H1 (cell line): ENCODE results near the gene ALG2. TPM values are rescaled to one million over a fixed set of nuclear protein-coding genes. Genes with fewer than 3 reads are reported as not detected.

Experiments used
- CTCF ChIA-PET: fragments of 300-600 bp; sonication (Branson Sonifier 250); formaldehyde crosslinking; loops from one replicate; lab custom pipeline; 2021; ENCODE audit not compliant: partially characterized antibody; lab: Charles Lee
- POLR2A ChIA-PET: fragments of 300-600 bp; sonication (Branson Sonifier 250); formaldehyde crosslinking; loops from one replicate; lab custom pipeline; 2021; ENCODE audit warnings: inconsistent platforms; ENCODE audit not compliant: partially characterized antibody; lab: Charles Lee
- DNase-seq, 2 experiments: peaks; one replicate each; pipeline versions ENCODE4 v3.0.0 to v3.0.0-alpha.2; 2010 to 2022; ENCODE audit warnings: low spot score in 2 of 2, low read depth in 1 of 2, mixed read lengths in 1 of 2
- FAIRE-seq: peaks from 2 replicates; lab custom pipeline; 2011; peaks lifted over from hg19 to GRCh38; lab: Jason Lieb, UNC
- H2AFZ ChIP-seq: 2 replicates; pipeline ENCODE4 v1.8.1; 2012; ENCODE audit warnings: low read length, inconsistent platforms
- H2AK5ac ChIP-seq: 2 replicates; pipeline ENCODE4 v1.6.1; 2013; ENCODE audit warnings: low read depth, low read length
- H2BK120ac ChIP-seq: replicated peaks from 2 replicates; pipeline ENCODE3; 2013; ENCODE audit warnings: low read depth, low read length, inconsistent platforms
- H2BK12ac ChIP-seq: 2 replicates; pipeline ENCODE4 v1.6.1; 2013; ENCODE audit warnings: low read depth, low read length
- H2BK15ac ChIP-seq: 2 replicates; pipeline ENCODE4 v1.6.1; 2013; ENCODE audit warnings: low read length
- H2BK20ac ChIP-seq: 2 replicates; pipeline ENCODE4 v1.6.1; 2013; ENCODE audit warnings: low read length
- H2BK5ac ChIP-seq: 2 replicates; pipeline ENCODE4 v1.6.1; 2013; ENCODE audit warnings: low read depth, low read length
- H3K14ac ChIP-seq: 2 replicates; pipeline ENCODE4 v1.6.1; 2013; ENCODE audit warnings: inconsistent platforms; ENCODE audit not compliant: insufficient read length
- H3K18ac ChIP-seq: 2 replicates; pipeline ENCODE4 v1.6.1; 2013; ENCODE audit warnings: low read length; ENCODE audit errors: extremely low read depth
- H3K23ac ChIP-seq: 2 replicates; pipeline ENCODE4 v1.6.1; 2013; ENCODE audit warnings: inconsistent platforms; ENCODE audit not compliant: insufficient read length
- H3K23me2 ChIP-seq: 2 replicates; pipeline ENCODE4 v1.6.1; 2013; ENCODE audit warnings: low read depth, low read length
- H3K27ac ChIP-seq: 2 replicates; pipeline ENCODE4 v1.6.1; 2011; ENCODE audit warnings: low read depth, low read length, inconsistent platforms
- H3K27me3 ChIP-seq, 4 experiments: replicated peaks in 1 of 4; 1 replicate in 1 of 4; 2 replicates in 3 of 4; pipeline versions ENCODE4 v1.6.1 to v1.8.1; 2011 to 2013; ENCODE audit warnings: low read length in 3 of 4, mild to moderate bottlenecking in 3 of 4, inconsistent platforms in 2 of 4, mixed read lengths in 2 of 4, moderate library complexity in 1 of 4; ENCODE audit not compliant: control insufficient read depth in 3 of 4, insufficient read depth in 3 of 4; ENCODE audit errors: extremely low read depth in 1 of 4
- H3K36me3 ChIP-seq, 4 experiments: 2 replicates each; pipeline versions ENCODE4 v1.6.1 to v1.8.1; 2011 to 2013; ENCODE audit warnings: mild to moderate bottlenecking in 4 of 4, low read length in 3 of 4, moderate library complexity in 2 of 4, control low read depth in 1 of 4, inconsistent platforms in 1 of 4; ENCODE audit not compliant: insufficient read depth in 4 of 4, control insufficient read depth in 2 of 4
- H3K4ac ChIP-seq: replicated peaks from 2 replicates; pipeline ENCODE3; 2013; ENCODE audit warnings: low read length, low read depth, mixed read lengths, inconsistent platforms; ENCODE audit not compliant: insufficient read length
- H3K4me1 ChIP-seq, 4 experiments: replicated peaks in 1 of 4; 1 replicate in 1 of 4; 2 replicates in 3 of 4; pipeline versions ENCODE4 v1.6.1 to v1.8.1; 2011 to 2013; ENCODE audit warnings: low read length in 3 of 4, inconsistent platforms in 2 of 4, mixed read lengths in 1 of 4; ENCODE audit not compliant: insufficient read depth in 4 of 4, control insufficient read depth in 3 of 4
- H3K4me2 ChIP-seq, 2 experiments: 2 replicates each; pipeline versions ENCODE4 v1.6.1 to v1.8.1; 2011 to 2013; ENCODE audit warnings: low read depth in 2 of 2, low read length in 2 of 2, control low read depth in 1 of 2, inconsistent platforms in 1 of 2, mild to moderate bottlenecking in 1 of 2; ENCODE audit not compliant: insufficient read depth in 1 of 2
- H3K4me3 ChIP-seq, 4 experiments: fragments of 200-600, 300-600 bp in 1 of 4; sonication (generic), shearing (Covaris generic), sonication (Bioruptor Twin) in 1 of 4; 2 replicates each; pipeline versions ENCODE4 v1.5.1 to v1.8.1; 2011 to 2016; ENCODE audit warnings: low read length in 4 of 4, low read depth in 3 of 4, control low read depth in 2 of 4, inconsistent platforms in 2 of 4, mild to moderate bottlenecking in 2 of 4, mixed read lengths in 1 of 4, moderate library complexity in 1 of 4; ENCODE audit not compliant: insufficient read depth in 2 of 4; ENCODE audit errors: extremely low read depth in 1 of 4
- H3K56ac ChIP-seq: replicated peaks from 2 replicates; pipeline ENCODE3; 2013; ENCODE audit warnings: low read depth, mild to moderate bottlenecking, mixed read lengths, low read length, inconsistent platforms; ENCODE audit not compliant: insufficient read length
- H3K79me1 ChIP-seq: 2 replicates; pipeline ENCODE4 v1.6.1; 2013; ENCODE audit warnings: low read depth, low read length, control low read depth
- H3K79me2 ChIP-seq, 2 experiments: 2 replicates each; pipeline versions ENCODE4 v1.6.1 to v1.8.1; 2012 to 2013; ENCODE audit warnings: low read length in 2 of 2, mild to moderate bottlenecking in 2 of 2, inconsistent platforms in 1 of 2; ENCODE audit not compliant: insufficient read depth in 2 of 2, control insufficient read depth in 1 of 2
- H3K9ac ChIP-seq, 4 experiments: replicated peaks in 1 of 4; 1 replicate in 1 of 4; 2 replicates in 3 of 4; pipeline versions ENCODE4 v1.6.1 to v1.8.1; 2011 to 2013; ENCODE audit warnings: low read depth in 3 of 4, low read length in 3 of 4, control low read depth in 2 of 4, mild to moderate bottlenecking in 2 of 4, moderate library complexity in 2 of 4, inconsistent platforms in 1 of 4; ENCODE audit errors: extremely low read depth in 1 of 4
- H3K9me3 ChIP-seq, 2 experiments: 2 replicates each; pipeline versions ENCODE4 v1.6.1 to v1.8.1; 2012 to 2013; ENCODE audit warnings: mild to moderate bottlenecking in 2 of 2, moderate library complexity in 2 of 2, control low read depth in 1 of 2, inconsistent platforms in 1 of 2, low read depth in 1 of 2, low read length in 1 of 2, mixed read lengths in 1 of 2; ENCODE audit not compliant: insufficient read depth in 2 of 2
- H4K20me1 ChIP-seq, 2 experiments: replicated peaks in 1 of 2; 2 replicates each; pipeline versions ENCODE3 to v1.8.1; 2011 to 2013; ENCODE audit warnings: inconsistent platforms in 2 of 2, low read length in 2 of 2, mild to moderate bottlenecking in 1 of 2; ENCODE audit not compliant: insufficient read depth in 2 of 2, control insufficient read depth in 1 of 2
- H4K5ac ChIP-seq: 2 replicates; pipeline ENCODE4 v1.6.1; 2013; ENCODE audit warnings: low read length, low read depth, mixed read lengths, inconsistent platforms; ENCODE audit not compliant: insufficient read length
- H4K8ac ChIP-seq: 2 replicates; pipeline ENCODE4 v1.8.0; 2013; ENCODE audit warnings: mild to moderate bottlenecking, moderate library complexity, low read length, inconsistent platforms; ENCODE audit not compliant: insufficient read depth; ENCODE audit errors: extremely low read depth
- H4K91ac ChIP-seq: replicated peaks from 2 replicates; pipeline ENCODE3; 2013; ENCODE audit warnings: low read length, mixed read lengths, inconsistent platforms; ENCODE audit not compliant: insufficient read length
- ATF2 ChIP-seq: IDR thresholded peaks from 2 replicates; pipeline ENCODE4 v1.6.1; 2012; ENCODE audit warnings: low read length, inconsistent platforms
- CREB1 ChIP-seq: IDR thresholded peaks from 2 replicates; pipeline ENCODE4 v1.6.1; 2012; ENCODE audit warnings: inconsistent platforms
- EP300 ChIP-seq, 2 experiments: IDR thresholded peaks; 1 replicate in 1 of 2; 2 replicates in 1 of 2; pipeline ENCODE4 v1.6.1; 2011 to 2012; ENCODE audit warnings: low read depth in 2 of 2, low read length in 2 of 2, mild to moderate bottlenecking in 2 of 2, borderline replicate concordance in 1 of 2, inconsistent platforms in 1 of 2, moderate library complexity in 1 of 2
- HDAC2 ChIP-seq, 2 experiments: fragments of 300-600 bp in 1 of 2; sonication (generic) in 1 of 2; IDR thresholded peaks; 2 replicates each; pipeline ENCODE4 v1.6.1; 2011 to 2012; ENCODE audit warnings: low read depth in 2 of 2, low read length in 2 of 2, mild to moderate bottlenecking in 2 of 2, moderate library complexity in 2 of 2, borderline replicate concordance in 1 of 2, inconsistent platforms in 1 of 2
- JUND ChIP-seq: IDR thresholded peaks from 2 replicates; pipeline ENCODE4 v1.6.1; 2011; ENCODE audit warnings: mild to moderate bottlenecking, improper control_type of control experiment, low read length
- KDM5A ChIP-seq: fragments of 200-600 bp; IDR thresholded peaks from 2 replicates; pipeline ENCODE4 v1.7.1; 2012; ENCODE audit warnings: mild to moderate bottlenecking, low read length, inconsistent platforms, mixed read lengths
- NRF1 ChIP-seq: IDR thresholded peaks from 2 replicates; pipeline ENCODE4 v1.6.1; 2011; ENCODE audit warnings: mild to moderate bottlenecking, low read depth, low read length, improper control_type of control experiment
- PHF8 ChIP-seq: fragments of 200-600 bp; sonication (generic); conservative IDR thresholded peaks from 2 replicates; pipeline ENCODE4 v1.7.1; 2012; ENCODE audit warnings: low read depth, mild to moderate bottlenecking, inconsistent platforms, low read length, moderate library complexity
- POLR2A ChIP-seq, 2 experiments: IDR thresholded peaks; 1 replicate in 1 of 2; 2 replicates in 1 of 2; pipeline ENCODE4 v1.6.1; 2011; ENCODE audit warnings: low read depth in 2 of 2, low read length in 2 of 2, mild to moderate bottlenecking in 2 of 2; ENCODE audit errors: control extremely low read depth in 1 of 2
- RFX5 ChIP-seq: IDR thresholded peaks from 2 replicates; pipeline ENCODE4 v1.6.1; 2011; ENCODE audit warnings: low read depth, low read length, improper control_type of control experiment, borderline replicate concordance
- SAP30 ChIP-seq: fragments of 300-600 bp; sonication (generic); IDR thresholded peaks from 2 replicates; pipeline ENCODE4 v1.7.1; 2012; ENCODE audit warnings: low read length, moderate library complexity, mild to moderate bottlenecking, inconsistent platforms; ENCODE audit not compliant: insufficient read depth, insufficient replicate concordance
- SRF ChIP-seq: IDR thresholded peaks from 2 replicates; pipeline ENCODE4 v1.6.1; 2011; ENCODE audit warnings: mild to moderate bottlenecking, low read depth, low read length, moderate library complexity
- ZNF274 ChIP-seq: IDR thresholded peaks from 2 replicates; pipeline ENCODE4 v1.7.0; 2012; ENCODE audit warnings: low read length, borderline replicate concordance; ENCODE audit errors: extremely low read depth
- WGBS, 2 experiments: shearing (Covaris generic) in 1 of 2; methylation state at CpG; one replicate each; pipeline versions ENCODE4 v1.1.6 to v1.1.7; 2013 to 2015; ENCODE audit warnings: low lambda C conversion rate in 2 of 2, mixed read lengths in 2 of 2, inconsistent platforms in 1 of 2, low coverage in 1 of 2, missing lambda C conversion rate in 1 of 2; ENCODE audit not compliant: insufficient replicate concordance in 2 of 2, insufficient coverage in 1 of 2, insufficient read length in 1 of 2; ENCODE audit errors: extremely low coverage in 1 of 2, missing lambda C conversion rate in 1 of 2; 5-methylcytosine and 5-hydroxymethylcytosine counted together
- polyA plus RNA-seq, 7 experiments: library from polyadenylated mRNA; depleted of rRNA in 3 of 7; stranded (reverse) in 5 of 7; unstranded in 2 of 7; fragments of >200 nt in 5 of 7; fragments of 200-250 nt in 2 of 7; gene quantifications; 1 replicate in 5 of 7; 2 replicates in 1 of 7; 4 replicates in 1 of 7; pipeline versions ENCODE4 v1.2.1 to v1.2.3, GENCODE V29; 2011 to 2013; ENCODE audit warnings: missing spikeins in 2 of 7, mixed read lengths in 2 of 7
- total RNA-seq: library from RNA; stranded (reverse); fragmentation: NEBNext Ultra II Directional; extraction: Animal tissue kit (Norgen Biotek cat#: 25700); gene quantifications from 2 replicates; pipeline ENCODE4 v1.2.1, GENCODE V29; 2021

Gene ALG2
- total and polyA plus RNA-seq, 2 of the 8 experiments (the other 6 are each of a cell fraction or from before 2014, with no cell fraction given): 27.1 to 30.7 TPM

GRCh38 chr9:99181206-99181605, 40.5 kb downstream of the ALG2 start:
- WGBS, 2 experiments: 92% methylated on average over 2 of the region's 2 CpGs; no CpG with 5 or more reads in 1 of the 2 experiments
- Histone ChIP-seq H2BK12ac (no peak overlapping the region), H3K4me3 (no peak overlapping the region), H4K5ac (no peak overlapping the region), H3K56ac (no peak overlapping the region), H3K79me2 (no peaks in the 10 kb centered on the region), H3K9ac (no peak overlapping the region), H4K8ac (no peak overlapping the region), H3K4ac (no peak overlapping the region), H3K4me1 (peaks cover 0 to 4% (median 1%) of the 10 kb centered on the region in 4 experiments; a peak in 2 of 7 replicates), H3K79me1 (no peaks in the 10 kb centered on the region), H4K20me1 (no peaks in the 10 kb centered on the region), H2AK5ac (no peak overlapping the region), H2BK5ac (no peak overlapping the region), H3K18ac (no peak overlapping the region), H3K4me2 (no peak overlapping the region), H3K23ac (no peak overlapping the region), H4K91ac (no peak overlapping the region), H2AFZ (no peak overlapping the region), H2BK20ac (no peak overlapping the region), H3K27me3 (no peaks in the 10 kb centered on the region), H2BK120ac (no peak overlapping the region), H2BK15ac (no peak overlapping the region), H3K14ac (no peak overlapping the region), H3K9me3 (no peaks in the 10 kb centered on the region), H3K23me2 (no peaks in the 10 kb centered on the region), H3K36me3 (no peaks in the 10 kb centered on the region), H3K27ac (no peak overlapping the region)
- FAIRE-seq (no peak), DNase-seq (no peak)
- CTCF ChIA-PET: interaction anchor here (0.6 to 2.3 kb wide), 4 partner anchors 19 to 60 kb away, joined by 3 to 9 read pairs (median 4); no protein-coding TSS in a partner anchor
- POLR2A ChIA-PET: no interaction called here
- TF ChIP-seq SRF (no peak), EP300 (IDR thresholded peaks at IDR 0.05; ENCODE audit: borderline replicate concordance in 1 of 2, low read depth in 2 of 2, low read length in 2 of 2) (no peak), CREB1 (no peak), NRF1 (no peak), JUND (no peak), ATF2 (no peak), POLR2A (IDR thresholded peaks at IDR 0.05; ENCODE audit: control extremely low read depth in 1 of 2, low read depth in 2 of 2, low read length in 2 of 2) (no peak), SAP30 (no peak), ZNF274 (no peak), KDM5A (no peak), HDAC2 (IDR thresholded peaks at IDR 0.05; ENCODE audit: borderline replicate concordance in 1 of 2, low read depth in 2 of 2, low read length in 2 of 2) (no peak), RFX5 (no peak), PHF8 (no peak)
